GM21447 (cell line): Measurements from ENCODE around the gene PTPRD.
"Not testable (repeated sequence)": the region's sequence is repeated elsewhere in the genome, so short reads cannot be mapped to it uniquely, and the experiment has no call there.

Experiments used
- ATAC-seq: cut with Tn5 transposase; IDR thresholded peaks from one replicate; pipeline ENCODE4 v1.9.1; 2021; ENCODE audit not compliant: unreplicated experiment

PTPRD gene

DNA sequence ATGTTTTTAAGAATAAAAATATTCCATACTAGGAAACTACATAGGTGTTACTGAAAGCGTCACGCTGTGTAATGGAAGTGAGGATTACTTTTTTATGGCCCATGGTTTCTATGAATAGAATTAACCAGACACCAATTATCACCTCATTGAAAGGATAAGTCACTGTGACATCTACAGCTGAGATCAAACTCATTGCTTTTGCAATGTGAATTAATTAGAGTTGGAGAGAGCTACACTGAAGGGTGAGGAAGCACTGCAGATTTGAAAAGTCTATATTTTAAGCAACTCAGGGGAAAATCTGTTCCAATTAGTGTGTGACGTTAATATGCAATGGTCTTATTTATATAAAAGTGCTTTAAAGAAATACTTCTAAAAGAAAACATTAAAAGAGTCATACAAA, 1513.2 kb downstream of the PTPRD start:
- no peak for ATAC-seq

GRCh38 chr9:9097254-9097653, 1515.5 kb downstream of the PTPRD start:
- not testable (repeated sequence) for ATAC-seq

- ATAC-seq, result no peak
Measured at GRCh38 chr9:9091387-9091786, 1521.4 kb downstream of the PTPRD start.

DNA sequence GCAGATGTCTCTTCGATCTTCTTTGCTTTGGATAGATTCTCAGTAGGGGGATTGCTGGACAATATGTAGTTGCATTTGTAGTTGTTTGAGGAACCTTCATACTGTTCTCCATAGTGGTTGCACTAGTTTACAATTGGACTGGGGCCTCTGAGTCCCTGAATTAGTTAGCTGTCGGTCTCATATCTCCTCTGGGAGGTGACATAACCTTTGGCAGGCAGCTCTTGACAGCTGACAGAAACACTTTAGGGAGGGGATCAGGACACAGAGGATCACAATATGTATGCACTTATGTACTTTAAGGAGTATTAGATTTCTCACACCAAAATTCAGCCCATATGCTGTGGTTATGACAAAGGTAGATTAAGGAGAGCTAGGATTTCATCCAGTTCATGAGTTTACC, 1533.3 kb downstream of the PTPRD start:
- ATAC-seq, result no peak

DNA sequence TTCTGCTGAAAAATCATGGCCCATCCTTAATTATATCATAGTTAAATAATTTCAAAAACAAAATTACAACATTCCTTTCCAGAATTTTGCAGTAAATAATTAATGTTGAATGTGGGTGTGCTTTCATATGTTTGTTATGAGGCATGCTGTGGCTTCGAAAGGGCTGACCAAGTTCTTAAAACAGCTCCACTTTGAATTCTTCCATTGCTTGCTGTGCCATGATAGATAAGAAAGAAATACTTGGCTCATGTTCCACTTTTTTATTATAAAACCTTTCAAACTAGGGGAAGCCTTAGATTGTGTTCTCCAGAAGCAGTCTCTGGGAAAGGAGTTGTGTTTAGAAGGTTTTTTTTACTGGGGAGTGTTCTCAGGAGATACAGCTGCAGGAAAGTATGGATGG, 1534.5 kb downstream of the PTPRD start:
- ATAC-seq, result no peak

DNA sequence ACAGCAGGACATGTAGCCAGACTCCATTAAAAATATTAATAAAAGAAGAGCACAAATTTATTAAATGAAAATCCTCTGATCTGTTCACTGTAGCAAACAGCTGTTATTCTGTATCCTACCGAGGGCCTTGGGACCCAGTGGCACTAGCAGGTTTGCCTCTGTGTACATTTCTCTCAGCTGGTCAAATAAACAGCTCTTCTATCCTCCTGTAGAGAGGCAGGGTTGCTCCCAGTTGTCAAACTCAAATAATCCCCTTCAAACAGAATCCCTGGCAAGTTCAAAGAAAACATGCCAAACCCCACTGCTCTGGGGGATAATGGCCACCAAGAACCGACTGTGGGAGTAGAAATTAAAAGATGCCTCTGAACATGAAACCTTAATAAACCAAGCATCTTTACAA, 1551.2 kb downstream of the PTPRD start:
- ATAC-seq, result no peak

DNA sequence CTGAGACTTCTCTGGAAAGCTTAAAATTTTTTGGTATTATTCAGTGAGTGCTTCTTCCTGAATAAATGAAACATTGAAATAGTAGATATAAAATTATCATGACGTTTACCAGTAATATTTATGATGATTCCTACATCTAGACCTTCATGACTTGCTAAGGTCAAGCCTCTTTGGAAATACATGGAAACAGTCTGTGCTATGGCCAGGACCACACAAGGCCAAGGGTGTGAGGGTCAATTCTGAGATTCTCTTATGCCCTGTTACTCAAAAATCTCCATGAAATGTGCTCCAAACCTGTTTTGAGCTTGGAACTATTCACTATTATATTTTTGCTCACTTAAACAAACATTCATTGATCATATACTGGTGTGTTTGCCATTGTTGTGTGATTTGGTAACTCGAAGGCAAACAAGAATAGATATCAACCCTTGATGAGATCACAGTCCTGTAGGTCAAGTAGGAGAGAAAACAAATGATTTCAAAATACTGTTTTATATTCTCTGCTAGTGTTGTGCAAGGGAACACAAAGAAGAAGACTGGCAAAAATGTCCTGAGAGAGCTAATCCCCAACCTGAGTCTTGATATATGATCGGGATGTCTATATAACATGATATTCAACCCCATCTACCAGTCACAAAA, 1558.3 kb downstream of the PTPRD start:
- no peak for ATAC-seq

- no peak for ATAC-seq
Measured at GRCh38 chr9:9045572-9045971, 1567.2 kb downstream of the PTPRD start.

GRCh38 chr9:9045072-9045471, 1567.7 kb downstream of the PTPRD start:
- ATAC-seq, result no peak

GRCh38 chr9:9043788-9044187, 1569.0 kb downstream of the PTPRD start:
- not testable (repeated sequence) for ATAC-seq

GRCh38 chr9:9041756-9042155, 1571.0 kb downstream of the PTPRD start:
- no peak for ATAC-seq

DNA sequence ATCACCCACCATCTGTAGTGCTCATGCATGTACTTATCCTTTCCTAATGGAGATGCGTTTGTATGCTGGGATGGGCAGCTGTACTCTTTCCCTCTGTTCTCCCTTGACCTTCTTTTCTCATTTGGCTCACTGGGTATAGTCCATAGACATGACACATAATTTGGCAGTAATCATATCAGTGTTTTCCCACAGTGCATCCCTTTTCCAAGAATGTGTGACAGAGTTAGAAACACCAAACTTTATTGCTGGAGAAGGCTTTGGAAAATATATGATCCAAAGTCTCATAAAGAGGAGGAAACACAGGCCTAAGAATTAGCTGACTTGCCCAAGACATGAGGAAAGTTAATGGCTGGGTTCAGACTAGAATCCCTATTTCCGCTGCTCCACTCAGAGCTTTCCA, 1579.8 kb downstream of the PTPRD start:
- no peak for ATAC-seq

DNA sequence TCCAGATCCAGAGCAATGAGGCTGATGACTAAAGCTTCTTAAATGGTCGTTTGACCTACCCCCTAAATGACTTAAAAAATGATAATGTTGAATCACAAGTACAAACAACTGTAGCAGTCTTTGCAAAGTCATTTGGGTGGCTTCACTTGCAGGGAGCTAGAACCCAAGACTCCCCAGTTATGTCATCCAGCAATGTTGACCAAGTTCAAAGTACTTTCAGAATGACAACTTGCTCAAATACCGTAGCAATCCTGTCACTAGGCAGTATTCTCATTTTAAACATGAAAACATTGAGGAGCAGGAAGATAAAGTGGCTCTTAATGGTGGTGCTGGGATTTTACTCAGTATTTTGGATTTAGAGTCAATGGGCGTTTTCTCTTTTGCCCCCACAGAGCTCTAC, 1596.2 kb downstream of the PTPRD start:
- no peak for ATAC-seq

GRCh38 chr9:9004810-9005209, 1608.0 kb downstream of the PTPRD start:
- ATAC-seq, result no peak

- no peak for ATAC-seq
Measured at GRCh38 chr9:9002826-9003583, 1609.8 kb downstream of the PTPRD start.

DNA sequence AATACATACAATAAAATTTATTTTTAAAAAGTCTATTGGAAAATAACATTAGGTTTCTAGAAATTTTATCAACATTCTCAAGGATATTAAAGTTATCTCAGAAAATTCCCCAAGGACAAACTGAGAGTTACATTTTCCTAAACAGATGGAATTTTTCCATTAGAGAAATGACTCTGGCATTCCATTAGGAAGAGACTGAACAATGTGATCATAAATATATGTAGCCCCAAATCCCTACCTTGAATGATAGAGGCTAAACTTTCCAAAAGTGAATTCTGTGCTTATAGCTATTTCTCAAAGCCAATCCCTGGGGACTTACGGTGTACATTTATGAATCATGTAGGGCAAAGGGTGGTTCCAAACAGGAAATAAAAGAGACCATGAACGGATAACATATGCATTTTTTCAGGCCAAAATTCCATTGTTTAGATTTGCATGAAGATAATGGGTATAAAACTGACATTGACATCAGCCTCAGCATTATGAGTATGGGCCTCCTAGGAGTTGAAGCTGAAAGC, 1632.2 kb downstream of the PTPRD start:
- no peak for ATAC-seq

DNA sequence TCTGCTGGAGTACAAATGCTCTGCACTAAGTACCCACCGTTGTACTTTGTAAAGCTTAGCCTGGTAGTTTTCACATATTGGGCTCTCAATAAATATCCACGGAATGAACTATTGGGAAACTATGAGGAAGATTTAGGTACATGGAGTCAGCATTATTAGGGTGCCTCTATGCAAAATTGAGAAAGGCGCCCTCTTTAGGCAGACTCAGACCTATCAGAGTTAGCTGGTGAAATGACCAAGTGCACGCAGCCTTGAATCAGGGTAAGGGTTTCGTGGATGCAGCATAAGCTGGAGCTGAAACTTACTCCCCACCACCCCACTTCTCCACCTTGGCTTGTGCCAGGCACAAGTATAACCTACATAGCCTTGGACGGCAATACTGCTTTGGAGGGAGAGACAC, 1634.5 kb downstream of the PTPRD start:
- no peak for ATAC-seq

GRCh38 chr9:8968350-8968749, 1644.5 kb downstream of the PTPRD start:
- not testable (repeated sequence) for ATAC-seq

- no peak for ATAC-seq
Measured at GRCh38 chr9:8963885-8964284, 1648.9 kb downstream of the PTPRD start.

DNA sequence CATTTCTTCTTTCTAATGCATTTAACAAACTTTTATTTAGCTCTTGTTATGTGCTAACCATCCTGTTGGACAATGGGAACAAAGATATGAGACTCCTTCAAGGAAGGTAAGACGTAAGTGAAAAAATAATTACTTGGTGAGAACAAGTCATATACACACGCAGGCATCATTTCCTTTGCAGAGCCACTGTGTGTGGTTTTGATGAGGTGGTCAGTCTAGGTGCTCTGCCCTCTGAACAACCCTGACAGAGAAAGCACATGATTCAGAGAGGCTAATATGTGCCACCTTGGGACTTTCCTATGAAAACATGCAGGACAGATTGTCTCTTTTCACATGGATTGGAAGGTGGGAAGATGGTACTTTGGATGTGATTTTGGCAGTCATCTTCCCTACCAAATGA, 1650.7 kb downstream of the PTPRD start:
- no peak for ATAC-seq

DNA sequence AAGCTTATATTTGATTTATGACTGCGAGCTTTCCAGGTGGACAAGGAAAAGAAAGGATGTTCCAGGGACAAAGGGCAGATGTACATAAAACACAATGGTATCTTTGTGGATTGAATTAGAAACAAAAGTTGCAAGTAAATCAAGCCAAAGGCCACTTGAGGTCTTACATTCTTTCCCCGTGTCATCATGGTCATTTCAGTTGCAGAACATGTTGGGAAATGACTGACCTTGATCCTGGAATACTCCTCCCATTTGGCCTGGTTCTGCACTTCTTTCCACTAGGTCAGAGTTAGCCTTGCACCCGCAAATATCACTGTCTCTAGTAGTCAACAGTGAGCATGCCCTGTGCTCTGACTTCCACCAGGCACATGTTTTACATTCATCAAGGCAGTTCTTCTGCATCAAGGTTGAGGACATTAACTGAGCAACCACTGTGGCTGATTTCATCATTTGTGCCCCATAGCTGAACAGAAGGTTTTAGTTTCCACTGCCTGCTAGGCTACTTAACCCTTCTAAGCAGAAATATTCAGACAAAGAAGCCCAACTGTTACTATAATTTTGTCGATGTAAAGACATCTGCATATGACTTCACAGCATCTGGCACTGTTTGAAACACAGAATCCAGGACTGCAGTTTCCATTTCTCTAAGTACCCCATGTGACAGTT, 1651.5 kb downstream of the PTPRD start:
- ATAC-seq, result no peak

DNA sequence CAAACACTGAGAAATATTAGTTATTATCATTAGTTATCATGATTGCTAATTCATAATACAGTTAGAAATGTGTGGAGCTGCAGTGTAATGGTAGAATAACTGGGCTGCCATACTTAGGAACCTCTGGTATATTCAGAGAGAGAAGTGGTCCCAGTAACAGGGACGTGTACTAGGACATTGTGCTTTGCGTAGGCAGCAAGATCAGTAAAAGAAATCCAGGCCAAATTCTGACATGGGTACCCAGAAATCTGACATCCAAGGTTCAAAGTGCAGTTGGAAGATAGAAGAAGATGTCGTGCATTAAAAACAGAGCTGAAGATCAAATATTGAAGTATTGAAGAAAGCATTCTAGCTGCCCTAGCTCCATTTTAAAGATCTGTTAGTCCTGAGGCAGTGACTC, 1652.5 kb downstream of the PTPRD start:
- no peak for ATAC-seq
